GM12878 (cell line): Measurements from ENCODE around the gene ETV3L. TPM values are rescaled to one million over a fixed set of nuclear protein-coding genes. Genes with fewer than 3 reads are reported as not detected.

ENCODE experiments used
- ATAC-seq: fragments of 200-7000 bp; cut with Tn5 transposase; 3 replicates; pipeline ENCODE4 v1.9.1; 2020; ENCODE audit warnings: mild to moderate bottlenecking, moderate library complexity
- BruUV-seq: library from RNA; stranded (reverse); fragments of 400-500 nt; replicated peaks from 2 replicates; lab custom pipeline; 2021; lab: Mats Ljungman, UMichigan
- CTCF ChIA-PET: fragments of 300-600 bp; sonication (Branson Sonifier 250); formaldehyde crosslinking; extraction: SDS; loops from one replicate; lab custom pipeline; 2021; ENCODE audit warnings: inconsistent platforms; lab: Yijun Ruan, JAX
- POLR2A ChIA-PET: fragments of 350-600 bp; formaldehyde crosslinking; extraction: SDS; loops from one replicate; lab custom pipeline; 2021; ENCODE audit warnings: inconsistent platforms; lab: Charles Lee
- RAD21 ChIA-PET: fragments of 300-600 bp; sonication (Branson Sonifier 250); formaldehyde crosslinking; loops from one replicate; lab custom pipeline; 2023; ENCODE audit warnings: antibody characterized with exemption; ENCODE audit not compliant: unreplicated experiment; lab: Charles Lee
- SMC1A ChIA-PET: fragments of 300-600 bp; sonication (Branson Sonifier 250); formaldehyde crosslinking; loops from one replicate; lab custom pipeline; 2023; ENCODE audit not compliant: unreplicated experiment, uncharacterized antibody; lab: Charles Lee
- DNase-seq: peaks from one replicate; pipeline ENCODE4 v3.0.0-alpha.2; 2011; ENCODE audit warnings: low read depth, low spot score
- FAIRE-seq: peaks from 3 replicates; lab custom pipeline; 2011; peaks lifted over from hg19 to GRCh38; lab: Jason Lieb, UNC
- H2AFZ ChIP-seq: 2 replicates; pipeline ENCODE4 v1.6.0; 2011; ENCODE audit warnings: low read depth, low read length, control low read depth; ENCODE audit not compliant: control insufficient read depth
- H3K27ac ChIP-seq: 2 replicates; pipeline ENCODE4 v1.5.1; 2011; ENCODE audit warnings: control low read depth; ENCODE audit not compliant: control insufficient read depth, insufficient read depth
- H3K27me3 ChIP-seq, 2 experiments: replicated peaks in 1 of 2; 2 replicates each; pipeline versions ENCODE4 v1.6.0 to v1.6.1; 2011; ENCODE audit warnings: low read length in 1 of 2; ENCODE audit not compliant: control insufficient read depth in 2 of 2, insufficient read depth in 2 of 2
- H3K36me3 ChIP-seq, 2 experiments: 2 replicates each; pipeline ENCODE4 v1.5.1; 2011; ENCODE audit warnings: low read length in 1 of 2; ENCODE audit not compliant: control insufficient read depth in 2 of 2, insufficient read depth in 2 of 2
- H3K4me1 ChIP-seq: 2 replicates; pipeline ENCODE4 v1.6.1; 2011; ENCODE audit warnings: mild to moderate bottlenecking, low read length, moderate library complexity, mixed read lengths; ENCODE audit not compliant: control insufficient read depth, insufficient read depth
- H3K4me2 ChIP-seq: 2 replicates; pipeline ENCODE4 v1.6.0; 2011; ENCODE audit warnings: control low read depth; ENCODE audit not compliant: control insufficient read depth, insufficient read depth
- H3K4me3 ChIP-seq: fragments of 200-600 bp; sonication (generic); 2 replicates; pipeline ENCODE4 v1.5.1; 2016
- H3K79me2 ChIP-seq: 2 replicates; pipeline ENCODE4 v1.6.0; 2011; ENCODE audit warnings: low read length; ENCODE audit not compliant: control insufficient read depth, insufficient read depth
- H3K9ac ChIP-seq: 2 replicates; pipeline ENCODE4 v1.8.0; 2011; ENCODE audit warnings: low read length, control low read depth, mixed read lengths; ENCODE audit not compliant: control insufficient read depth, insufficient read depth
- H3K9me3 ChIP-seq: replicated peaks from 3 replicates; pipeline ENCODE4 v1.5.1; 2011; ENCODE audit warnings: mild to moderate bottlenecking, low read length; ENCODE audit not compliant: control insufficient read depth, insufficient read depth
- H4K20me1 ChIP-seq: 2 replicates; pipeline ENCODE4 v1.6.0; 2011; ENCODE audit not compliant: control insufficient read depth, insufficient read depth
- ASH2L ChIP-seq: fragments of 300-600, 200-600 bp; sonication (generic); IDR thresholded peaks from 2 replicates; pipeline ENCODE4 v1.6.1; 2017; ENCODE audit warnings: low read depth, mild to moderate bottlenecking, borderline replicate concordance
- HCFC1 ChIP-seq: fragments of 150-350 bp; IDR thresholded peaks from 2 replicates; pipeline ENCODE4 v1.6.1; 2014; ENCODE audit warnings: low read length
- MEF2B ChIP-seq: fragments of 450-650 bp; IDR thresholded peaks from 2 replicates; pipeline ENCODE4 v1.6.1; 2018; ENCODE audit warnings: mild to moderate bottlenecking, moderate library complexity; ENCODE audit not compliant: partially characterized antibody, poor library complexity, severe bottlenecking
- NFIC ChIP-seq: IDR thresholded peaks from 2 replicates; pipeline ENCODE4 v1.6.1; 2012; ENCODE audit warnings: low read depth, mild to moderate bottlenecking, inconsistent platforms, low read length, moderate library complexity
- POLR2A ChIP-seq: IDR thresholded peaks from 2 replicates; pipeline ENCODE4 v1.6.1; 2011; ENCODE audit warnings: low read depth, mild to moderate bottlenecking, low read length
- RELA ChIP-seq: fragments of 450-650 bp; IDR thresholded peaks from 2 replicates; pipeline ENCODE4 v1.8.0; 2014; ENCODE audit warnings: borderline replicate concordance; ENCODE audit not compliant: partially characterized antibody
- SREBF2 ChIP-seq: IDR thresholded peaks from 2 replicates; pipeline ENCODE4 v1.6.1; 2012; ENCODE audit warnings: mild to moderate bottlenecking, low read length
- ZZZ3 ChIP-seq: IDR thresholded peaks from 2 replicates; pipeline ENCODE4 v1.6.1; 2011; ENCODE audit warnings: low read depth; ENCODE audit not compliant: control insufficient read depth, insufficient read length
- WGBS: methylation state at CpG from one replicate; pipeline ENCODE4 v1.1.6; 2016; ENCODE audit warnings: low lambda C conversion rate; ENCODE audit not compliant: insufficient replicate concordance, insufficient coverage; ENCODE audit errors: missing lambda C conversion rate; 5-methylcytosine and 5-hydroxymethylcytosine counted together
- in situ Hi-C: fragments of 300-500 bp; cut with MboI; formaldehyde crosslinking; loops from 9 replicates; pipeline ENCODE4 v1.14.3; 2018; ENCODE audit warnings: mixed read lengths
- intact Hi-C: fragments of 100-400 bp; cut with micrococcal nuclease; formaldehyde crosslinking; loops from one replicate; pipeline ENCODE4 v1.14.2; 2022; ENCODE audit not compliant: unreplicated experiment
- polyA plus RNA-seq, 11 experiments: library from polyadenylated mRNA; depleted of rRNA in 4 of 11; unstranded in 6 of 11; stranded (reverse) in 5 of 11; fragments of >200 nt; fragmentation: Nextera tagmentation in 4 of 11; fragmentation: Illumina TruSeq in 1 of 11; extraction: Ambion mirVana in 4 of 11; extraction: Trizol in 1 of 11; gene quantifications; 1 replicate in 1 of 11; 2 replicates in 10 of 11; pipeline versions ENCODE4 v1.2.1 to v1.2.3, GENCODE V29; 2011 to 2016; ENCODE audit warnings: inconsistent platforms in 2 of 11, missing spikeins in 2 of 11, low read depth in 1 of 11
- total RNA-seq, 4 experiments: library from RNA; depleted of rRNA in 3 of 4; stranded (reverse); fragments of >200 nt in 3 of 4; fragmentation: Illumina TruSeq in 1 of 4; extraction: Trizol in 1 of 4; gene quantifications; 2 replicates each; pipeline versions ENCODE4 v1.2.1 to v1.2.3, GENCODE V29; 2013 to 2021
- TF ChIP-seq, protein P1 (sequence below): fragments of 450-650 bp; IDR thresholded peaks from 2 replicates; pipeline ENCODE4 v1.6.1; 2014; ENCODE audit warnings: mild to moderate bottlenecking
- TF ChIP-seq, protein P2 (sequence below): IDR thresholded peaks from 2 replicates; pipeline ENCODE4 v1.6.1; 2012; ENCODE audit warnings: low read depth, low read length, improper control_type of control experiment
- TF ChIP-seq, protein P3 (sequence below): fragments of 150-350 bp; IDR thresholded peaks from 2 replicates; pipeline ENCODE4 v1.6.1; 2014; ENCODE audit warnings: mild to moderate bottlenecking, low read depth, low read length
- TF ChIP-seq, protein P4 (sequence below): fragments of 450-650 bp; IDR thresholded peaks from 2 replicates; pipeline ENCODE4 v1.6.1; 2017; ENCODE audit warnings: mild to moderate bottlenecking, low read depth, inconsistent platforms; ENCODE audit not compliant: poor library complexity, severe bottlenecking
- TF ChIP-seq, protein P5 (sequence below): fragments of 450-650 bp; formaldehyde crosslinking; IDR thresholded peaks from 2 replicates; pipeline ENCODE4 v1.5.0; 2022; ENCODE audit warnings: mild to moderate bottlenecking, missing genetic modification characterization

Gene ETV3L
- total and polyA plus RNA-seq, 10 of the 15 experiments (the other 5 are each of a cell fraction or from before 2014, with no cell fraction given): 0.03 to 1.3 (median 0.44) TPM

DNA sequence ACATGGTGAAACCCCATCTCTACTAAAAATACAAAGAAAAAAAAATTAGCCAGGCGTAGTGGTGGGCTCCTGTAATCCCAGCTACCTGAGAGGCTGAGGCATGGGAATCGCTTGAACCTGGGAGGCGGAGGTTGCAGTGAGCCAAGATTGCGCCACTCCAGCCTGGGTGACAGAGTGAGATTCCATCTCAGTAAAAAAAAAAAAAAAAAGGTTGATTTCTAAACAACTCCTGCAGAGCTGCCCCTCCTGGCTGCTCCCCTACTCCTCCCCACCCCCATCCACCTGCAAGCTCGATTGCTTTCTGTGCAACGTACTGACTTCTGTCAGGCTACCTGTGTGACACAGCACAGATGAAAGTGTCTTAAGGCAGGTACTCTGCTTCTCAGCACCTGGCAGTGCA, 13.3 kb downstream of the ETV3L start:
- ATAC-seq: no peak
- no TSS peak for BruUV-seq
- intact Hi-C loops: no loop called here

More for the DNA sequence above, 13.3 kb downstream of the ETV3L start:
- Histone ChIP-seq H2AFZ (no peak overlapping the region), H3K27me3 (no peaks in the 10 kb centered on the region; a peak in 1 of 4 replicates), H3K4me3 (no peak overlapping the region), H3K4me1 (no peaks in the 10 kb centered on the region), H3K27ac (no peak overlapping the region), H3K9me3 (no peaks in the 10 kb centered on the region), H3K79me2 (no peaks in the 10 kb centered on the region), H4K20me1 (no peaks in the 10 kb centered on the region), H3K4me2 (no peak overlapping the region), H3K36me3 (no peaks in the 10 kb centered on the region), H3K9ac (no peak overlapping the region)
- FAIRE-seq (no peak), DNase-seq (no peak)
- ChIA-PET RAD21 (interaction anchor here (0.8 to 6.1 kb wide), 2 partner anchors 12 to 66 kb away, joined by 3 to 442 read pairs; no protein-coding TSS in a partner anchor), SMC1A (interaction anchor here (0.7 to 10.1 kb wide), 3 partner anchors 66 to 75 kb away, joined by 3 to 383 read pairs (median 3); no protein-coding TSS in a partner anchor), CTCF (interaction anchor here (3.7 to 14.4 kb wide), 3 partner anchors 13 to 68 kb away, joined by 17 to 715 read pairs (median 60); no protein-coding TSS in a partner anchor), POLR2A (interaction anchor here (0.5 kb wide), 1 partner anchor 73 kb away, joined by 3 read pairs; no protein-coding TSS in a partner anchor)
- TF ChIP-seq ZZZ3 (no peak), ASH2L (no peak), RELA (no peak), NFIC (no peak), HCFC1 (no peak), SREBF2 (no peak), MEF2B (no peak), POLR2A (no peak)
- TF ChIP-seq, protein P1, sequence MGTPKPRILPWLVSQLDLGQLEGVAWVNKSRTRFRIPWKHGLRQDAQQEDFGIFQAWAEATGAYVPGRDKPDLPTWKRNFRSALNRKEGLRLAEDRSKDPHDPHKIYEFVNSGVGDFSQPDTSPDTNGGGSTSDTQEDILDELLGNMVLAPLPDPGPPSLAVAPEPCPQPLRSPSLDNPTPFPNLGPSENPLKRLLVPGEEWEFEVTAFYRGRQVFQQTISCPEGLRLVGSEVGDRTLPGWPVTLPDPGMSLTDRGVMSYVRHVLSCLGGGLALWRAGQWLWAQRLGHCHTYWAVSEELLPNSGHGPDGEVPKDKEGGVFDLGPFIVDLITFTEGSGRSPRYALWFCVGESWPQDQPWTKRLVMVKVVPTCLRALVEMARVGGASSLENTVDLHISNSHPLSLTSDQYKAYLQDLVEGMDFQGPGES: no peak
- TF ChIP-seq, protein P2, sequence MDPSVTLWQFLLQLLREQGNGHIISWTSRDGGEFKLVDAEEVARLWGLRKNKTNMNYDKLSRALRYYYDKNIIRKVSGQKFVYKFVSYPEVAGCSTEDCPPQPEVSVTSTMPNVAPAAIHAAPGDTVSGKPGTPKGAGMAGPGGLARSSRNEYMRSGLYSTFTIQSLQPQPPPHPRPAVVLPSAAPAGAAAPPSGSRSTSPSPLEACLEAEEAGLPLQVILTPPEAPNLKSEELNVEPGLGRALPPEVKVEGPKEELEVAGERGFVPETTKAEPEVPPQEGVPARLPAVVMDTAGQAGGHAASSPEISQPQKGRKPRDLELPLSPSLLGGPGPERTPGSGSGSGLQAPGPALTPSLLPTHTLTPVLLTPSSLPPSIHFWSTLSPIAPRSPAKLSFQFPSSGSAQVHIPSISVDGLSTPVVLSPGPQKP: no peak
- TF ChIP-seq, protein P3, sequence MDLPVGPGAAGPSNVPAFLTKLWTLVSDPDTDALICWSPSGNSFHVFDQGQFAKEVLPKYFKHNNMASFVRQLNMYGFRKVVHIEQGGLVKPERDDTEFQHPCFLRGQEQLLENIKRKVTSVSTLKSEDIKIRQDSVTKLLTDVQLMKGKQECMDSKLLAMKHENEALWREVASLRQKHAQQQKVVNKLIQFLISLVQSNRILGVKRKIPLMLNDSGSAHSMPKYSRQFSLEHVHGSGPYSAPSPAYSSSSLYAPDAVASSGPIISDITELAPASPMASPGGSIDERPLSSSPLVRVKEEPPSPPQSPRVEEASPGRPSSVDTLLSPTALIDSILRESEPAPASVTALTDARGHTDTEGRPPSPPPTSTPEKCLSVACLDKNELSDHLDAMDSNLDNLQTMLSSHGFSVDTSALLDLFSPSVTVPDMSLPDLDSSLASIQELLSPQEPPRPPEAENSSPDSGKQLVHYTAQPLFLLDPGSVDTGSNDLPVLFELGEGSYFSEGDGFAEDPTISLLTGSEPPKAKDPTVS: no peak
- TF ChIP-seq, protein P4, sequence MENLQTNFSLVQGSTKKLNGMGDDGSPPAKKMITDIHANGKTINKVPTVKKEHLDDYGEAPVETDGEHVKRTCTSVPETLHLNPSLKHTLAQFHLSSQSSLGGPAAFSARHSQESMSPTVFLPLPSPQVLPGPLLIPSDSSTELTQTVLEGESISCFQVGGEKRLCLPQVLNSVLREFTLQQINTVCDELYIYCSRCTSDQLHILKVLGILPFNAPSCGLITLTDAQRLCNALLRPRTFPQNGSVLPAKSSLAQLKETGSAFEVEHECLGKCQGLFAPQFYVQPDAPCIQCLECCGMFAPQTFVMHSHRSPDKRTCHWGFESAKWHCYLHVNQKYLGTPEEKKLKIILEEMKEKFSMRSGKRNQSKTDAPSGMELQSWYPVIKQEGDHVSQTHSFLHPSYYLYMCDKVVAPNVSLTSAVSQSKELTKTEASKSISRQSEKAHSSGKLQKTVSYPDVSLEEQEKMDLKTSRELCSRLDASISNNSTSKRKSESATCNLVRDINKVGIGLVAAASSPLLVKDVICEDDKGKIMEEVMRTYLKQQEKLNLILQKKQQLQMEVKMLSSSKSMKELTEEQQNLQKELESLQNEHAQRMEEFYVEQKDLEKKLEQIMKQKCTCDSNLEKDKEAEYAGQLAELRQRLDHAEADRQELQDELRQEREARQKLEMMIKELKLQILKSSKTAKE: no peak
- TF ChIP-seq, protein P5, sequence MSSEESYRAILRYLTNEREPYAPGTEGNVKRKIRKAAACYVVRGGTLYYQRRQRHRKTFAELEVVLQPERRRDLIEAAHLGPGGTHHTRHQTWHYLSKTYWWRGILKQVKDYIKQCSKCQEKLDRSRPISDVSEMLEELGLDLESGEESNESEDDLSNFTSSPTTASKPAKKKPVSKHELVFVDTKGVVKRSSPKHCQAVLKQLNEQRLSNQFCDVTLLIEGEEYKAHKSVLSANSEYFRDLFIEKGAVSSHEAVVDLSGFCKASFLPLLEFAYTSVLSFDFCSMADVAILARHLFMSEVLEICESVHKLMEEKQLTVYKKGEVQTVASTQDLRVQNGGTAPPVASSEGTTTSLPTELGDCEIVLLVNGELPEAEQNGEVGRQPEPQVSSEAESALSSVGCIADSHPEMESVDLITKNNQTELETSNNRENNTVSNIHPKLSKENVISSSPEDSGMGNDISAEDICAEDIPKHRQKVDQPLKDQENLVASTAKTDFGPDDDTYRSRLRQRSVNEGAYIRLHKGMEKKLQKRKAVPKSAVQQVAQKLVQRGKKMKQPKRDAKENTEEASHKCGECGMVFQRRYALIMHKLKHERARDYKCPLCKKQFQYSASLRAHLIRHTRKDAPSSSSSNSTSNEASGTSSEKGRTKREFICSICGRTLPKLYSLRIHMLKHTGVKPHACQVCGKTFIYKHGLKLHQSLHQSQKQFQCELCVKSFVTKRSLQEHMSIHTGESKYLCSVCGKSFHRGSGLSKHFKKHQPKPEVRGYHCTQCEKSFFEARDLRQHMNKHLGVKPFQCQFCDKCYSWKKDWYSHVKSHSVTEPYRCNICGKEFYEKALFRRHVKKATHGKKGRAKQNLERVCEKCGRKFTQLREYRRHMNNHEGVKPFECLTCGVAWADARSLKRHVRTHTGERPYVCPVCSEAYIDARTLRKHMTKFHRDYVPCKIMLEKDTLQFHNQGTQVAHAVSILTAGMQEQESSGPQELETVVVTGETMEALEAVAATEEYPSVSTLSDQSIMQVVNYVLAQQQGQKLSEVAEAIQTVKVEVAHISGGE (CRISPR knock-in tag): no peak
- 48% methylated on average over 6 of the region's 6 CpGs for WGBS
- in situ Hi-C loops: no loop called here
